DMS53 treated with DMSO at 0.1 percent for 48 hours (cell line): Measurements from ENCODE around the gene UBTF.

Experiments
- DNase-seq: peaks from one replicate; lab custom pipeline; 2025; ENCODE audit not compliant: unreplicated experiment; lab: John Stamatoyannopoulos, UW

UBTF gene

DNA sequence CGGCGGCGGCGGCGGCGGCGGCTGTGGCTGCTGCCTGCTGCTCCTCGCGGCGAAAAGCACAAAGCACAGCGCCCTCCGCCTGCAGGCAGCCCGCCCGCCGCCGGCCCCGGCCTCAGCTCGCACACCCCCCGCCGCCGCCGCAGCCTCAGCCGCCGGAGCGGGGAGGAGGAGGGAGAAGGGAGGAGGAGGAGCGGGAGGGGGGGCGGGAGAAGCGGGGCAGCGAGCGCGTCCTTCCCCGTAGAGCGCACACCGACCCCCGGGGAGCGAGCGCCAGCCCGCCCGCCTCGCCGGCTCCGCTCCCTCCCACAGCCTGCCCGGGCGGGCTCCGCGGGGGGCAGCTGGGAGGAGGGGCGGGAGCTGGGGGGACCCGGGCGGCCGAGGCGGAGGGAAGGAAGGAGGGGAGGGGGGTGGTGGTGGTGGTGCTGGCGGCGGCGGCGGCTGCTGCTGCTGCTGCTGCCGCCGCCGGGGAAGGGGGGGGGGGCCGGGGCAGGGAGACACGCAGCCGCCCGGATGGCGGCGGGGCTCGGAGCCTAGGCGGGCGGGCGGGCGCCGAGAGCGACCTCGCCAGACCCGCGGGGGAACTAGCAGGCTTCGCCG lies at the start of gene UBTF:
Gene UBTF, minus strand, starts transcription at position 60 of the 597 bp plus-strand sequence. CDS start 1,446 bp downstream, outside the sequence.
- DNase-seq, result peak; percentile 35

- no peak for DNase-seq
Observed at GRCh38 chr17:44268709-44269534, 49.4 kb upstream of the UBTF start.

DNA sequence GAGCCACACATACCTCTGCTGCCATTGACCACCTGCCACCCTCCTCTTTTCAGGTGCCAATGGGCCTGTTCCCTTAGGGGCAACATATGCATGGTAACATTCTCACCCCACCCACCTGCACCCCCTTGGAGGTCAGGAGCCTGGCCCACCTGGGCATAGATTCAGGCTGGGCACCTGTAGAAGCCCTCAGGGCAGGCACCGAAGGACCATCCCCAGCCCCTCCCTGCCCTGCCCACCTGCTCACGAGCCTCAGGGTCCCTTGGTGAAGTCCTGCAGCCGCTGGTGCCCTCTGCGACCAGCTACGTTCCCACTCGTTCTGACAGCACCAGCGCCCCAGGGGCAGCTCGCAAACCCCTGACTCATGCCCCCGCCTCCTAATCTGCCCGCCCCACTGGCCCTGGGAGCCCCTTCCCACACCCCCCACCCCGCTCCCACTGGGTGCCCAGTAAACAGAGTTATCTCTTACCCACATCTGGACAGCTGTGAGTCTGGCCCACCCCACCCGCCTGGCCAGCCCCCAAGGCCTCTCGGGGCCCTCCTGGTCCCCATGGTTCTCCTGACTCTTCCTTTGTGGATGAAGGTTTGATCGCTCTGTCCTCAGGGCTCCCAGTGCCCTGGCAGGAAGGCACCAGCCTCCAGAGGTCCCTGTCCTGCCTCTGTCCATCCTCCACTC lies 48.5 kb upstream of the UBTF start, which contains the start of gene SLC4A1:
Gene SLC4A1, minus strand, starts transcription at position 318 of the 673 bp plus-strand sequence. CDS start 5,269 bp downstream, outside the sequence.
- DNase-seq, result no peak

GRCh38 chr17:44267165-44267455 lies 47.6 kb upstream of the UBTF start:
- no peak for DNase-seq

- DNase-seq, result no peak
Observed at GRCh38 chr17:44266402-44267164, 47.1 kb upstream of the UBTF start.

GRCh38 chr17:44263345-44263902 lies 43.9 kb upstream of the UBTF start:
- no peak for DNase-seq

GRCh38 chr17:44262654-44263225 lies 43.3 kb upstream of the UBTF start:
- no peak for DNase-seq

DNA sequence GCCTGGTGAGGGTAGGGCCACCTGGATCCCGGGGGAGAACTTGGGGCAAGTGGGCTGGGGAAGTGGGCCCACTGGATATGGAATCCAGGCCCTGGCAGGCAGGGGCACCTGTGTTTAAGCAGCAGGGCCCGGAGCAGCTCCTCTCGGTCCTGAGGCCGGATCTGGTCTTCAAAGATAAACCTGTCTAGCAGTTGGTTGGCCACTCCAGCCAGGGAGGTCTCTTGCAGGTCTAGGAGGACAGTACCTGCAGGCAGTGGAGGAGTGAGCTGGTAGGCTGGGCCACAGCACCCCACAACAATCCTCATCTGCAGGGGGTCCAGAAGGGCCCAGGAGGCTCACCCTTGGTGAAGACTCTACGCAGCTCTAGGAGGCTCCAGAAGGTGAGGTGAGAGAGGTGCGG lies 40.8 kb upstream of the UBTF start:
- DNase-seq, result no peak

GRCh38 chr17:44258811-44259351 lies 39.4 kb upstream of the UBTF start:
- DNase-seq, result no peak

GRCh38 chr17:44257815-44258760 lies 38.6 kb upstream of the UBTF start:
- DNase-seq, result no peak

DNA sequence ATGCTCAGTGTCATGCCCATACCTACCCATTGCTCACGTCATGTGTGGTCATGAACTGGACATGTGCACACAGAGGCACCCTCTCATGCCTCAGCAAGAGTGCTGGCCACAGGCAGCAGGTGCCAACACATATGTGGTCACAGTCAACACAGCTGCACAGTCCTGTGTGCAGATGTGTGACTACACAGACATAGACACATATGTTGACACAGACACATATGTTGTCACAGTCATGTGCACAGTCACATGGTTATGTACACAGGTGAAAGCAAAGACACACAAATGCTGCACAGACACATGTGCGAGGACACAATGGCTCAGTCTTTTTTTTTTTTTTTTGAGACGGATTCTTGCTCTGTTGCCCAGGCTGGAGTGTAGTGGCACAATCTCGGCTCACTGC lies 37.2 kb upstream of the UBTF start:
- no peak for DNase-seq

- no peak for DNase-seq
Observed at GRCh38 chr17:44255915-44256314, 36.4 kb upstream of the UBTF start.

DNA sequence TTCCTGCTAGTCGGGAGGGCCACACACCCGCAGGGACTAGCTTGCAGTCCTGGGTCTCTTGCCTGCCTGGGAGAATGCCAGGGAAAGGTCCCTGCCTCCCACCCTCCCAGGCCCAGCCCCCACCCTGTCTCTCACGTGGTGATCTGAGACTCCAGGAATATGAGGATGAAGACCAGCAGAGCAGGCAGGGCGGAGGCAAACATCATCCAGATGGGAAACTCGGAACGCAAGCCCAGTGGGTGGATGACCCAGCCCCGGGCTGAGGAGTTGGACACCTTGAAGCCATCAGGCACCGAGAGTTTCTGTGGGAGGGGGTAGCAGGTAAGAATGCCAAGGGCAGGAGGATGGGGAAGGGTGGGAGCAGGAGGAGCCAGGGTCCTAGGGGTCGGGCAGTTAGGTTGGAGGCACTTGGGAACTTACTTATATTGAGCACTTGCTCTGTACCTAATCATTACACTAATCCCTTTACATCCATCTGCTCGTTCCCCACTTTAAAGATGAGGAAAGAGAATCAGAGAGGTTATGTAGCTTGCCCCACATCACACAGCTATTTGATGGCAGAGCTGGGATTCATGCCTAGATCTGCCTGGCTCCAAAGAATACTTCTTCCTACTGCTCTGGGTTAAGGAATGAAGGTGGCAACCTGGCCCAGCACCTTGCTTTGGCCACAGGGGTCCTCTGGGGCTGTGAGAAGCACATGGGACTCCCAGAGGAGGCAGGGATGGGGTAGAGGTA lies 35.1 kb upstream of the UBTF start:
- no peak for DNase-seq

DNA sequence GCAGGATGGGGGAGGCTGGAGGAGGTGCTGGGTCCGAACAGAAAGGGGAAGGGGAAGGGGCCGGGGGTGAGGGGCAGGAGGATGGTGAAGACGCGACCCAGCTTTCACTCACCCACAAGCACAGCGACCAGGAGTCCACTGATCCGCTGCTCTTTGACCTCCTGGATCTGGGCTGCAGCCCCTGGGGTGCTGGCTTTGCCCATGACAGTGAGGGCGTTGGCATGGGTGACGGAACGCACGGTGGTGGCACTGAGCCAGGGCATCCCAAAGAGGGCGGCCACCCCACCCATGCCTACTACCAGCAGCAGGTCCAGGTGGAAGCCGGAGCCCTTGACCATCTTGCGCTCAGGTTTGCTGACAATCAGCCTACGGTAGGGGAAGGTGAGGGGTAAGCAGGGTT lies 33.5 kb upstream of the UBTF start:
- DNase-seq, result no peak

DNA sequence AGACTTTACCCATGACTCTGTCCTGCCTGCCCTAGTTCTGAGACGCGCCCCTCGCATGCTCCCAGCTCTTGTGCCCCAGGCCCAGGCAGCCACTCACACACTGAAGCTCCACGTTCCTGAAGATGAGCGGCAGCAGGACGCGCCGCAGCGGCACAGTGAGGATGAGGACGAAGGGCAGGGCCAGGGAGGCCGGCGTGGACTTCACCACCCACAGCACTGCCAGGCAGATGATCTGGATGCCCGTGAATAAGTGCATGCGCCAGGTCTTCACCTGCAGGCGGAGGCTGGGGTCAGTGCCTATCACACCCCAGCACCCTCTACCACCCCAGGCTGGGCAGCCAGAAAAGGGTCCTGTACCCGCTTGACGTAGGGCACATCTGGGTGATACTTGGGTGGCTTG lies 31.6 kb upstream of the UBTF start:
- DNase-seq, result no peak

- no peak for DNase-seq
Observed at GRCh38 chr17:44249501-44250246, 30.2 kb upstream of the UBTF start.

DNA sequence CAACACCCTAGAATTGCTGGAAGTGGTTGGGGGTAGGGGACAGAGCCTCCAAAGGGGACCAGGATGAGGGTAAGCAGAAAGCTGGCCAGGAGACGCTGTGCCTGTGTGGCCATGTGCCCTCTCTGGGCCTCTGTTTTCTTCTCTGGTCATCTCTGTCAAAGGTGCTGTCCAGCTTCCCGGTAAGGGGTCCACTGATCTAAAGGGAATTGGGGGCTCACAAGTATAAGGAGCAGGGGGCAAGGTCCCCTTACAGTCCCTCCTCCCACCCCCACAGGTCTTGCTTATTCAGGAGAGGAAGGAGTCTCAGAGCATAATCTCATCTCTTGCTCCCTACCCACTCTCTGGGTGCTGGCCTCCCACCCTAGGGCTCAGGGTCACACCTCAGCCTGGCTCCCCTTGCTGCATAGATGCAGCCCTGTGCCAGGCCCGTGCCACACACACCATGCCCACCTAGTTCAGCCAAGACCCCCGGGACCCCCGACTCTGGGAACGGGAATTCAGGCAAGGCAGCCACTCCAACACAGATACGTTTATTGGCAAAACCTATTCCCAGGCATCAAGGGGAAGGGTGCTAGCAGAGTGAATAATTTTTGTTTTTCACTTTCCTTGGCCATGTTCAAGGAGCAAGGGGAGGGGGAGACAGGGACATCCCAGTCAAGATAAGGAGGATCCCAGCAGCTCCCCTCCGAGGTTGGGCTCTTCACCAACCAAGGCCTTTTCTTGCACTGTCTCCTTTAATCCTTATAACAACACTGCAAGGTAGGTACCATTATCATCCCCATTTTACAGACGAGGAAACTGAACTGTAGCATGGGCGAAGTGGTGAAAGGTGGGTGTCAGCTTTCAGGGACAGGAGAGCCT lies 28.6 kb upstream of the UBTF start:
- no peak for DNase-seq
